T-helper 1 cell treated with Interleukin-12 subunit alpha and Interleukin-12 subunit beta and Interleukin-4 antibody, amounts not matched to agents 30 ng/mL and 1 ng/mL, for 36 hours (primary cell): ENCODE results near the gene ATAD3B. TPM values are rescaled to one million over a fixed set of nuclear protein-coding genes. Genes with fewer than 3 reads are reported as not detected.
"Not testable (repeated sequence)": the region's sequence is repeated elsewhere in the genome, so short reads cannot be mapped to it uniquely, and the experiment has no call there.

ENCODE experiments used
- intact Hi-C: fragments of 100-400 bp; cut with micrococcal nuclease; formaldehyde crosslinking; loops from one replicate; pipeline ENCODE4 v1.15.1; 2024
- total RNA-seq: library from RNA; stranded (reverse); gene quantifications from 2 replicates; pipeline ENCODE4 v1.2.3, GENCODE V29; 2022

ATAD3B gene
- total RNA-seq, 1 donor from 2014 or later = 50.9 TPM

- intact Hi-C loops = no loop called here
Measured at GRCh38 chr1:1479547-1480487, 8.3 kb downstream of the ATAD3B start.

DNA sequence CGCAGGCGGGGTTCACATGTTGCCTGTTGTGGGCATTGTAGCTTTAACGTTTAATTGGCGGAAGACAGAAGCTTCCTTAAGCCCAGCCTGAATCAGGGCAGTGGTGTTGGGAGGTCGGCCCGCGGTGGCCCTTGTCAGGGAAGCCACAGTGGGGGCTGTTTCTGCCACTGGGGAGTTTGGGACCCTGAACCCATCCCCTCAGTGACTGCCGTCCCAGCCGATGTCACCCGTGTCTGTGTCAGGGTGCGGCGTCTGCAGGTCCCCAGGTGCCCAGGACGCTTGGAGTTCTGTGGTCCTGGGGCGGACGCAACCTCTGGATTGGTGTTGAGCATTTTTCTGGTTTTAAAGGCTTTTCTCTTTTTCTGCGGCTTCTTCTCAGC is 8.9 kb downstream of the ATAD3B start:
- intact Hi-C loops = not testable (repeated sequence)

DNA sequence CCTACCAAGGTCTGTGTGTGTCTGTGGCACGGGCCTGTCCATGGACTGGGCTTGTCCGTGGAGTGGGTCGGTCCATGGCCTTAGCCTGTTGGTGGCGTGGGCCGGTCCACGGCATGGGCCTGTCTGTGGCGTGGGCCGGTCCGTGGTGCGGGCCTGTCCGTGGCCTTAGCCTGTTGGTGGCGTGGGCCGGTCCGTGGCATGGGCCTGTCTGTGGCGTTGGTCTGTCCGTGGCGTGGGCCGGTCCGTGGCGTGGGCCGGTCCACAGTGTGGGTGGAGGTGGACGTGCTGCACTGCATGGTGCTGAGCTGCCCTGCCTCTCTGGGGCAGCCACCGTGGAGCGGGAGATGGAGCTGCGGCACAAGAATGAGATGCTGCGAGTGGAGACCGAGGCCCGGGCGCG is 10.2 kb downstream of the ATAD3B start:
- intact Hi-C loops = not testable (repeated sequence)

DNA sequence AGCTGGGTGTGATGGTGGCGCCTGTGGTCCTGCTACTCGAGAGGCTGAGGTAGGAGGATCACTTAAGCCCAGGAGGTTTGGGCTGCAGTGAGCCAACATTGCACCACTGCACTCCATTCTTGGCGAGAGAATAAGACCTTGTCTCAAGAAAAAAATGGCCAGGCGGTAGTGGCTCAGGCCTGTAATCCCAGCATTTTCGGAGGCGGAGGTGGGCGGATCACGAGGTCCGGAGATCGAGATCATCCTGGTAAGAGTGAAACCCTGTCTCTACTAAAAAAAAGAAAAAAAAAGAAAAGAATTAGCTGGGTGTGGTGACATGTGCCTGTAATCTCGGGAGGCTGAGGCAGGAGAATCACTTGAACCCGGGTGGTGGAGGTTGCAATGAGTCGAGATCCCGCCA is 11.3 kb downstream of the ATAD3B start:
- intact Hi-C loops = no loop called here

- intact Hi-C loops = no loop called here
Measured at GRCh38 chr1:1483714-1484113, 12.1 kb downstream of the ATAD3B start.

DNA sequence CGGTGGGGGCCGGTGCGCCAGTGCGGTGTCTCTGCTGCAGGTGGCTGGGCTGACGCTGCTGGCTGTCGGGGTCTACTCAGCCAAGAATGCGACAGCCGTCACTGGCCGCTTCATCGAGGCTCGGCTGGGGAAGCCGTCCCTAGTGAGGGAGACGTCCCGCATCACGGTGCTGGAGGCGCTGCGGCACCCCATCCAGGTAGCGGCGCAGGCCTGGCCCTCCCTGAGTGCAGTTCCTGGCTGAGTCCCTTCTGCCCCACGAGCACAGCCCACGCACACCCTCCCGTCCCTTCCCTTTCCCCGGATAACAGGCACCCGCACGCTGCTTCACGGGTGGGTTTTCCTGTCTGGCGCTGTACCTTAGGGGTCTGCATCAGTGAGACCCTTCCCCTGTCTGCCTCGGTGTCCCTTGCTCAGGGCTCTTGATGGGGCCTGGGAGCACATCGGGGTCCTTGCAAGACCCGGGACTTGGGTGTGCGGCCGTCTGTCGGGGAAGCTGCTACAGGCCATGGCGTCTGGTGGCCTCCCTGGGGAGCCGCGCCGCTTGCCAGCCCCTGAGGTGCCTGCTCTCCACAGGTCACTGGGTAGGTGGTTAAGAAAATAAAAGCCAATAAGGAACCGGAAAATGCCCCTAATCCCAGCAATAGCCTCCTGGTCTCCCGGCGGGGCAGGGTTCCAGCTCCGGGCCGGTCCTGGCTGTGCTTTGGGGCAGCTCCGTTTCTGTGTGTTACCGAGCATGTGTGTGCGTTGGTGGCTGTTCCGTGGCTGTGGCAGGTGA is 13.6 kb downstream of the ATAD3B start:
- intact Hi-C loops = not testable (repeated sequence)

DNA sequence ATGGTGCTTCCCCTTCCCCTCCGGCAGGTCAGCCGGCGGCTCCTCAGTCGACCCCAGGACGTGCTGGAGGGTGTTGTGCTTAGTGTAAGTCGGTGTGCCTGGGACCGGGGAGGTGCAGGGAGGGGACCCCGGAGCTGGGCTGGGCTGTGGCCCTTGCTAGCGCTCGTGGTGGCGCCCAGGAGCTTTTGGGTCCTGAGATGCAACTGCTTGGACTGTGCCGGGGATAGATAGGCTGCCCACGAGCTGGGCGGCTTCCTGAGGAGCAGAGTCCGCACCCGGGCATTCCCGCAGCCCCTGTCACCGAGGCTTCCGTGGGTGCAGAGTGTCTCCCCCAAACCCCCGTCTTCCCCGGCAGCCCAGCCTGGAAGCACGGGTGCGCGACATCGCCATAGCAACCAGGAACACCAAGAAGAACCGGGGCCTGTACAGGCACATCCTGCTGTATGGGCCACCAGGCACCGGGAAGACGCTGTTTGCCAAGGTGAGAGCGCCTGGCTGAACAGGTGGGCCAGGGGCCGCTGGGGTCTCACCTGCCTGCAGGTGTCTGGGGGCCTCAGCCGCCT is 14.3 kb downstream of the ATAD3B start:
- intact Hi-C loops = not testable (repeated sequence)

- intact Hi-C loops = no loop called here
Measured at GRCh38 chr1:1487701-1488100, 16.1 kb downstream of the ATAD3B start.

GRCh38 chr1:1489231-1489630 is 17.7 kb downstream of the ATAD3B start:
- intact Hi-C loops = no loop called here

DNA sequence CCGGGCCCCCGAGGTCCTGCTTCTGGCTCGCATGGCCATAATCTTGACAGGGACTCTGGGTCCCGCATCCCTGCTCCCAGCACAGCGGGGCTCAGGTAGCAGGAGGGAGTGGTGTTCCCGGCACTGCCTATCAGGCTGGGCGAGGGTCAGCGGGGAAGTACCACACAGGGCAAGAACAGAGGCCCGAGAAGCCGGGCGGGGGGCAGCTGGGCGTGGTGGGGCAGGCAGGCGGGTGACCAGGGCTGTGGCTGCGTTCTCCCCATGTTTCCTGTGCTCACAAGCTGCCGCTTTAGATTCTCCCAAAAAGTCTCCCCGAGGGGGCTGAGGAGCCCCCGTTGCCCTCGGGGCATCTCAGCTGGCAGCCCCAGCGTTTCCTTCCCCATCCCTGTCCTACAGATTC is 18.3 kb downstream of the ATAD3B start:
- intact Hi-C loops = no loop called here

DNA sequence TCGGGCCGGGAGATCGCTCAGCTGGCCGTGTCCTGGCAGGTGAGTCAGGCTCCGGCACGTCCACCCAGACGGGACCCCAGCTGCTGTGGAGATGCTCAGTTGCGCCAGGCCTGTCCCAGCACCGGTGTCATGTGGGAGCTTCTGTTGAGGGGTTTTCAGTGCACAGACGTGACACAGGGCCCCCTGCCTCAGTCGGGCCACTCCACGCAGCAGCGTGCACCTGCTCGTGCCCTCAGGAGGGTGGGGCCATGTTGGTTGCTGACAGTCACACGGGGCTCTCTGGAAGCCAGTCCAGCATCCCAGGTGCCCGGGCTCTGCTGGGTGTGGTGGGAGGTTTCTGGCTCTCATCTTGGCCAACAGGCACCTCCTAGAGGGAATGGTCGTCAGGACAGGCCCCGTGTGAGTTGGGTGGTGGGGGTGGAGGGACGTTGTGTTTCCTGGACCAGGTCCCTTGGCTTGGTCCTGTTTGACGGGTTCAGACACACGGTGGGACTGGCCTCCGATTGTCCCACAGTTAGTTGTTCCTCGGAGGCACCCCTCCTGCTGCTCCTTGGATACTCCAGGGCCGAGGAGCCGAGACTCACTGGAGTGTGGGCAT is 19.2 kb downstream of the ATAD3B start:
- intact Hi-C loops = no loop called here

DNA sequence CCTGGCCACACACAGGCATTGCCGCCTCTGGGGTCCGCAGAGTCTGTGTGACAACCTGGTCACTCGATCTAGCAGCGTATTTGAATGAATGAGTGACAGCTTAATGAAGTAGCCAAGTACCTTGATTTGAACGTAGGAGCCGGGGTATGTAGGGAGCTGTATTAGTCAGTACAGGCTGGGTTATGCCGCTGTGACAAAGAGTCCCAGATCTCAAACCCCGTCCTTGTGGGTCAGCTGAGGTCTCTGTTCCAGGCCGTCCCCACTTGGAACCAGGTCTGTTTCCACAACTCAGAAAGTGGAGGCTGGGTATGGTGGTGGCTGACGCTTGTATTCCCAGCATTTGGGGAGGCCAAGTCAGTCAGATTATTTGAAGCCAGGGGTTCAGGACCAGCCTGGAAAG is 20.0 kb downstream of the ATAD3B start:
- intact Hi-C loops = no loop called here

- intact Hi-C loops = not testable (repeated sequence)
Measured at GRCh38 chr1:1494311-1494710, 22.7 kb downstream of the ATAD3B start.

DNA sequence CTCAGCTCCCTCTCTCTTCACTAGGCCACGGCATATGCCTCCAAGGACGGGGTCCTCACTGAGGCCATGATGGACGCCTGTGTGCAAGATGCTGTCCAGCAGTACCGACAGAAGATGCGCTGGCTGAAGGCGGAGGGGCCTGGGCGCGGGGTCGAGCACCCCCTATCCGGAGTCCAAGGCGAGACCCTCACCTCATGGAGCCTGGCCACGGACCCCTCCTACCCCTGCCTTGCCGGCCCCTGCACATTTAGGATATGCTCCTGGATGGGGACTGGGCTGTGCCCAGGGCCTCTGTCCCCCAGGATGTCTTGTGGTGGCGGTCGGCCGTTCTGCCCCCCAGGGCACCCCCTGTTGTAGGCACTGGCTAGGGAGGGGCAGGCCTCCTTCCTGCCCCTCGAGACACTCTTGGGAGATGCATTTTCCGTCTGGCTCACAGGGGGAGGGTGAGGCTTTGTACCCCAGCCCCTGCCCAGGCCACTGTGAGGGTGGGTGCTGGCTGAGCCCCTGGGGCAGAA is 24.0 kb downstream of the ATAD3B start:
- intact Hi-C loops = not testable (repeated sequence)

- intact Hi-C loops = loop anchor here (1.0 to 2.0 kb wide), 2 partner anchors 106 to 130 kb away; partner anchors contain the start of genes AURKAIP1 and CCNL2
Measured at GRCh38 chr1:1504777-1505365, 33.3 kb downstream of the ATAD3B start.

GRCh38 chr1:1505366-1505798 is 33.8 kb downstream of the ATAD3B start:
- intact Hi-C loops = loop anchor here (1.0 to 2.0 kb wide), 2 partner anchors 107 to 130 kb away; partner anchors contain the start of genes AURKAIP1 and CCNL2

DNA sequence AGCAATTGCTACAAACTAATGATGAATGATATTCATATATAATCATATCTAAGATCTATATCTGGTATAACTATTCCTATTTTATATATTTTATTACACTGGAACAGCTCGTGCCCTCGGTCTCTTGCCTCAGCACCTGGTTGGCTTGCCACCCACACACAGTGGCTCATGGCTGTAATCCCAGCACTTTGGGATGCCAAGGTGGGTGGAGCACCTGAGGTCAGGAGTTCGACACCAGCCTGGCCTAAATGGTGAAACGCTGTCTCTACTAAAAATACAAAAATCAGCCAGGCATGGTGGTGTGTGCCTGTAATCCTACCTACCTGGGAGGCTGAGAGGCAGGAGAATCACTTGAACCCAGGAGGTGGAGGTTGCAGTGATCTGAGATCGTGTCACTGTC is 34.2 kb downstream of the ATAD3B start:
- intact Hi-C loops = loop anchor here (1.0 to 2.0 kb wide), 2 partner anchors 107 to 130 kb away; partner anchors contain the start of genes AURKAIP1 and CCNL2

GRCh38 chr1:1507305-1507704 is 35.7 kb downstream of the ATAD3B start:
- intact Hi-C loops = no loop called here

DNA sequence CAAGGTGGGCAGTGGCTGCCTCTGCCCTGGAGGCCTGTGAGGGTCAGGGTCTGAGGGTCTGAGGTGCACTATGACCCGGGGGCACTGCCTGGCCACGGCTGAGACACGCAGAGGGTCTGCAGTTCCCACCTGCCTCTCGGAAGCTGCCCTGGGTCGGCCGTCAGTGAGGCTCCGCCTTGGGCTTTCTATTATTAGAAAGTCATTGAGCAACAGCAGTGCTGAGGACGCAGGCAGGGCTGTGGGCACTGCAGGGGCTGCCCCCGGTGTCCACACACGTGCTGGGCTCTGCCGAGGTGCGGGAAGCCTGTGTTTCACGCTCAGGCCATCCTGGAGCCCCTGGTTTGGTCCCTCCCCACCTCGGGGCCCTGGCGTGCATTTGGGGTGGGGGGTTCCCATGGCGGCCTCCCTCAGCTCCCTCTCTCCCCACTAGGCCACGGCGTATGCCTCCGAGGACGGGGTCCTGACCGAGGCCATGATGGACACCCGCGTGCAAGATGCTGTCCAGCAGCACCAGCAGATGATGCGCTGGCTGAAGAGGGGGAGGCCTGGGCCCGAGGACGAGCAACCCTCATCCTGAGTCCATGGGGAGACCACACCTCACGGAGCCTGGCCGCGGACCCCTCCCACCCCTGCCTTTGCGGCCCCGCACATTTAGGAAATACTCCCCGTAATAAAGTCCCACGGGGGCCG is 37.4 kb downstream of the ATAD3B start:
- intact Hi-C loops = not testable (repeated sequence)

GRCh38 chr1:1509465-1509850 is 37.9 kb downstream of the ATAD3B start:
- intact Hi-C loops = not testable (repeated sequence)
